HL-60 (cell line): ENCODE results near the gene RAI2.

Experiments
- DNase-seq, 2 experiments: peaks; one replicate each; pipeline ENCODE4 v3.0.0-alpha.2; 2010 to 2020; ENCODE audit warnings: low read depth in 1 of 2, low spot score in 1 of 2
- H3K27ac ChIP-seq: fragments of 250-450 bp; sonication (Bioruptor Pico); replicated peaks from 2 replicates; pipeline ENCODE4 v1.5.1; 2020; ENCODE audit warnings: mild to moderate bottlenecking, moderate library complexity
- H3K27me3 ChIP-seq: fragments of 250-450 bp; sonication (Bioruptor Pico); 2 replicates; pipeline ENCODE4 v1.5.1; 2021; ENCODE audit warnings: mild to moderate bottlenecking, moderate library complexity; ENCODE audit not compliant: insufficient read depth, poor library complexity, severe bottlenecking
- H3K4me3 ChIP-seq: replicated peaks from 2 replicates; pipeline ENCODE4 v1.5.1; 2011; ENCODE audit warnings: mild to moderate bottlenecking, control low read depth, low read length; ENCODE audit not compliant: insufficient read depth
- CTCF ChIP-seq: IDR thresholded peaks from one replicate; pipeline ENCODE4 v1.5.1; 2011; ENCODE audit warnings: low read length, control low read depth, inconsistent platforms; ENCODE audit not compliant: insufficient read depth
- GABPA ChIP-seq: IDR thresholded peaks from 2 replicates; pipeline ENCODE4 v1.6.1; 2012; ENCODE audit warnings: low read depth
- POLR2AphosphoS5 ChIP-seq: IDR thresholded peaks from 2 replicates; pipeline ENCODE4 v1.6.1; 2012; ENCODE audit warnings: low read depth
- REST ChIP-seq: IDR thresholded peaks from 2 replicates; pipeline ENCODE4 v1.6.1; 2012; ENCODE audit warnings: low read depth; ENCODE audit not compliant: insufficient replicate concordance
- SPI1 ChIP-seq: IDR thresholded peaks from 2 replicates; pipeline ENCODE4 v1.6.1; 2012; ENCODE audit warnings: low read depth, mild to moderate bottlenecking, borderline replicate concordance

Gene RAI2

GRCh38 chrX:17848545-17849265 is 12.4 kb downstream of the RAI2 start:
- Histone ChIP-seq H3K27me3 (no peaks in the 10 kb centered on the region), H3K4me3 (no peak overlapping the region), H3K27ac (no peak overlapping the region)
- no peak for DNase-seq
- TF ChIP-seq POLR2AphosphoS5 = no peak
- no peak for TF ChIP-seq REST
- no peak for TF ChIP-seq GABPA
- TF ChIP-seq CTCF = no peak
- no peak for TF ChIP-seq SPI1

- no peak for DNase-seq
- Histone ChIP-seq H3K27me3 (no peaks in the 10 kb centered on the region), H3K4me3 (no peak overlapping the region), H3K27ac (no peak overlapping the region)
- no peak for TF ChIP-seq SPI1
- TF ChIP-seq CTCF = no peak
- no peak for TF ChIP-seq REST
- TF ChIP-seq GABPA = no peak
- no peak for TF ChIP-seq POLR2AphosphoS5
These were observed 15.1 kb downstream of the RAI2 start for GRCh38 chrX:17846045-17846444.

- Histone ChIP-seq H3K27ac (no peak overlapping the region), H3K4me3 (no peak overlapping the region), H3K27me3 (no peaks in the 10 kb centered on the region)
- no peak for DNase-seq
- TF ChIP-seq SPI1 (no peak), CTCF (no peak), POLR2AphosphoS5 (no peak), GABPA (no peak), REST (no peak)
These were observed 16.9 kb downstream of the RAI2 start for GRCh38 chrX:17844236-17844635.
